ENCODE measurements around the gene ATP6V1A.

Gene ATP6V1A

GRCh38 chr3:113746548-113747282 lies at the start of gene ATP6V1A:
ATP6V1A (plus strand) TSS chr3:113747035; CDS start chr3:113778754, 31,719 bp downstream.
- H3K4me2 ChIP-seq (ENCODE audit: insufficient read depth, low read length): peak within 1 kb of the TSS; percentile 92
- peak within 1 kb of the TSS; percentile 95 for H3K9ac ChIP-seq (ENCODE audit: low read depth, low read length)
- H3K27me3 ChIP-seq (ENCODE audit: insufficient read depth, low read length, poor library complexity): no peaks in the 10 kb centered on the region
- peaks cover 31% of the 10 kb centered on the region; the same call in 1 of the 2 replicates for H4K20me1 ChIP-seq (ENCODE audit: insufficient read depth, low read length)
- peak within 1 kb of the TSS; percentile 100 for H2AFZ ChIP-seq (ENCODE audit: low read depth, low read length)
- DNase-seq (peak; percentile 88), ATAC-seq (ENCODE audit: insufficient read depth, low read depth) (peak; percentile 60)
- peaks cover 79% of the 10 kb centered on the region for H3K79me2 ChIP-seq (ENCODE audit: insufficient read depth, low read length)
- H3K36me3 ChIP-seq (ENCODE audit: insufficient read depth, low read length): peaks cover 9% of the 10 kb centered on the region
- H3K9me3 ChIP-seq (ENCODE audit: insufficient read depth, low read length, severe bottlenecking): no peaks in the 10 kb centered on the region
- peak within 1 kb of the TSS; percentile 100 for H3K27ac ChIP-seq (ENCODE audit: low read length)
- TF ChIP-seq EZH2 (IDR thresholded peaks at IDR 0.05; ENCODE audit: borderline replicate concordance, low read depth, low read length, severe bottlenecking) (no peak), CTCF (IDR thresholded peaks at IDR 0.05; ENCODE audit: borderline replicate concordance, extremely low read depth, low read length, poor library complexity, severe bottlenecking) (no peak)
- H3K4me3 ChIP-seq (ENCODE audit: low read depth in 1 of 2, low read length in 2 of 2): peak within 1 kb of the TSS; percentile 80 to 99
- peaks cover 57% of the 10 kb centered on the region for H3K4me1 ChIP-seq (ENCODE audit: insufficient read depth, low read length)

- Histone ChIP-seq H3K4me2 (ENCODE audit: insufficient read depth, low read length) (peak overlapping the region; percentile 66), H4K20me1 (ENCODE audit: insufficient read depth, low read length) (no peaks in the 10 kb centered on the region), H2AFZ (ENCODE audit: low read depth, low read length) (peak overlapping the region; percentile 91), H3K9ac (ENCODE audit: low read depth, low read length) (peak overlapping the region; percentile 65), H3K9me3 (ENCODE audit: insufficient read depth, low read length, severe bottlenecking) (no peaks in the 10 kb centered on the region), H3K27me3 (ENCODE audit: insufficient read depth, low read length, poor library complexity) (no peaks in the 10 kb centered on the region), H3K27ac (ENCODE audit: low read length) (peak overlapping the region; percentile 79), H3K4me3 (ENCODE audit: low read depth in 1 of 2, low read length in 2 of 2) (peak overlapping the region; percentile 38 to 76), H3K79me2 (ENCODE audit: insufficient read depth, low read length) (peaks cover 35% of the 10 kb centered on the region), H3K36me3 (ENCODE audit: insufficient read depth, low read length) (no peaks in the 10 kb centered on the region), H3K4me1 (ENCODE audit: insufficient read depth, low read length) (peaks cover 29% of the 10 kb centered on the region)
- TF ChIP-seq CTCF (IDR thresholded peaks at IDR 0.05; ENCODE audit: borderline replicate concordance, extremely low read depth, low read length, poor library complexity, severe bottlenecking): no peak
- no peak for TF ChIP-seq EZH2 (IDR thresholded peaks at IDR 0.05; ENCODE audit: borderline replicate concordance, low read depth, low read length, severe bottlenecking)
- DNase-seq: no peak
- ATAC-seq (ENCODE audit: insufficient read depth, low read depth): no peak
Measured at GRCh38 chr3:113697500-113698090, 49.2 kb upstream of the ATP6V1A start.

GRCh38 chr3:113698213-113698742 lies 48.6 kb upstream of the ATP6V1A start:
- Histone ChIP-seq H3K4me2 (ENCODE audit: insufficient read depth, low read length) (peak overlapping the region; percentile 66), H3K4me1 (ENCODE audit: insufficient read depth, low read length) (peaks cover 29% of the 10 kb centered on the region), H4K20me1 (ENCODE audit: insufficient read depth, low read length) (no peaks in the 10 kb centered on the region), H2AFZ (ENCODE audit: low read depth, low read length) (no peak overlapping the region), H3K9me3 (ENCODE audit: insufficient read depth, low read length, severe bottlenecking) (no peaks in the 10 kb centered on the region), H3K9ac (ENCODE audit: low read depth, low read length) (peak overlapping the region; percentile 65; the same call in 1 of the 2 replicates), H3K4me3 (ENCODE audit: low read depth in 1 of 2, low read length in 2 of 2) (peak overlapping the region in 1 of 2 experiments; percentile 76; a peak in 1 of 4 replicates), H3K27me3 (ENCODE audit: insufficient read depth, low read length, poor library complexity) (no peaks in the 10 kb centered on the region), H3K36me3 (ENCODE audit: insufficient read depth, low read length) (no peaks in the 10 kb centered on the region), H3K27ac (ENCODE audit: low read length) (no peak overlapping the region), H3K79me2 (ENCODE audit: insufficient read depth, low read length) (peaks cover 29% of the 10 kb centered on the region)
- TF ChIP-seq CTCF (IDR thresholded peaks at IDR 0.05; ENCODE audit: borderline replicate concordance, extremely low read depth, low read length, poor library complexity, severe bottlenecking): no peak
- no peak for TF ChIP-seq EZH2 (IDR thresholded peaks at IDR 0.05; ENCODE audit: borderline replicate concordance, low read depth, low read length, severe bottlenecking)
- no peak for ATAC-seq (ENCODE audit: insufficient read depth, low read depth)
- DNase-seq: no peak

Measured in DND-41 (cell line).